Measurements from ENCODE around the gene RHPN2.
"Not testable (repeated sequence)": the region's sequence is repeated elsewhere in the genome, so short reads cannot be mapped to it uniquely, and the experiment has no call there.

Gene RHPN2

GRCh38 chr19:33064458-33064791 lies 263 bp downstream of the RHPN2 start:
- DNase-seq (ENCODE audit: low read depth) = no peak

- peak; percentile 31 for DNase-seq (ENCODE audit: low read depth)
These were observed 783 bp downstream of the RHPN2 start for GRCh38 chr19:33063753-33064457.

GRCh38 chr19:33063356-33063752 lies 1.3 kb downstream of the RHPN2 start:
- peak; percentile 58 for DNase-seq (ENCODE audit: low read depth)

- no peak for DNase-seq (ENCODE audit: low read depth)
These were observed 1.8 kb downstream of the RHPN2 start for GRCh38 chr19:33062902-33063301.

- no peak for DNase-seq (ENCODE audit: low read depth)
These were observed 4.1 kb downstream of the RHPN2 start for GRCh38 chr19:33060586-33060985.

GRCh38 chr19:33055718-33056117 lies 9.0 kb downstream of the RHPN2 start:
- peak; percentile 31 for DNase-seq (ENCODE audit: low read depth)

GRCh38 chr19:33054623-33055022 lies 10.1 kb downstream of the RHPN2 start:
- DNase-seq (ENCODE audit: low read depth) = no peak

- DNase-seq (ENCODE audit: low read depth) = peak; percentile 27
These were observed 12.2 kb downstream of the RHPN2 start for GRCh38 chr19:33052352-33052972.

GRCh38 chr19:33050110-33050509 lies 14.6 kb downstream of the RHPN2 start:
- DNase-seq (ENCODE audit: low read depth) = no peak

- no peak for DNase-seq (ENCODE audit: low read depth)
These were observed 15.6 kb downstream of the RHPN2 start for GRCh38 chr19:33048806-33049676.

GRCh38 chr19:33047422-33047821 lies 17.3 kb downstream of the RHPN2 start:
- DNase-seq (ENCODE audit: low read depth) = no peak

GRCh38 chr19:33041828-33042160 lies 22.9 kb downstream of the RHPN2 start:
- not testable (repeated sequence) for DNase-seq (ENCODE audit: low read depth)

GRCh38 chr19:33040994-33041827 lies 23.5 kb downstream of the RHPN2 start:
- DNase-seq (ENCODE audit: low read depth) = peak; percentile 68

GRCh38 chr19:33039815-33040214 lies 24.9 kb downstream of the RHPN2 start:
- no peak for DNase-seq (ENCODE audit: low read depth)

GRCh38 chr19:33039108-33039599 lies 25.5 kb downstream of the RHPN2 start:
- no peak for DNase-seq (ENCODE audit: low read depth)

- DNase-seq (ENCODE audit: low read depth) = not testable (repeated sequence)
These were observed 27.3 kb downstream of the RHPN2 start for GRCh38 chr19:33037168-33038025.

GRCh38 chr19:33036370-33037167 lies 28.1 kb downstream of the RHPN2 start:
- DNase-seq (ENCODE audit: low read depth) = not testable (repeated sequence)

- DNase-seq (ENCODE audit: low read depth) = no peak
These were observed 29.2 kb downstream of the RHPN2 start for GRCh38 chr19:33035461-33035860.

GRCh38 chr19:33032218-33032781 lies 32.4 kb downstream of the RHPN2 start:
- DNase-seq (ENCODE audit: low read depth) = no peak
